GM11168 (cell line): ENCODE data around the gene SERAC1.

Experiments used
- in situ Hi-C: fragments of 300-500 bp; cut with MboI; formaldehyde crosslinking; loops from one replicate; pipeline ENCODE4 v1.12.0; 2022; ENCODE audit warnings: low sequenced_read_pairs; ENCODE audit not compliant: unreplicated experiment

Gene SERAC1

DNA sequence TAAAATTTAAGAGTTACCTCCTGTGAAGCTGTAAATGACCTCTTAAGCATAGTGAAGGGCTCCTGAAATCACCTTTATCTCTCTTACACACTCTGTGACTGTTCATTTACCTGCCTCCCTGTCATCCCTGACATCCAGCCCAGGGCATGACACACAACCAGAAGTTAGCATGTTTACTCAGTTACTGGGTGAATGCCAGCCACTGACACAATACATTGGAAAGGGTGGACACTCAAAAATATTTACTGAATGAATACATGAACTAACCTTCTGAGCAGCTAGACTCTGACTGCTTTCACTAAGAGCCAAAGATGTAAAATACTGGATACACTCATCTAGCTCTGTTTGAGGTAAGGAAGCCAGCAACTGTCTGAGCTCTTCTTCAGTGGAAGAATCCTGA is 25.3 kb downstream of the SERAC1 start:
- in situ Hi-C loops = no loop called here

DNA sequence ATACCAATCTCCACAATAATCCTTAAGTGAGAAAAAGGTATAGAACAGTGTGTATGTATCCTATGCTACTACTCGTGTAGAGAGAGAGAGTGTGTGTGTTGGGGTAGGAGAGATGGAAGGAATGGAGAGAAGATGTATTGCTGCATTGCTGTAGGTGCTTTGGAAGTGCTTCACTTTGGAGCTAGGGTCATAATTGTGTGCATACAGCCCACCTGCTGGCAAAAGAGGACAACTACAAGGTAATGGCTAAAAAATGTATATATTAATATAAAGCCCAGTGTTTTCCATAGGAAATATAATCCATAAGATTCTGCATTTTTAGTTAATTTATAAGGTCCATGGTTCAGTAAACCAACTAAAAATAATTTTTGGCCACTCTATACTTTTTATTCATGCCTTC is 36.1 kb downstream of the SERAC1 start:
- in situ Hi-C loops = no loop called here

DNA sequence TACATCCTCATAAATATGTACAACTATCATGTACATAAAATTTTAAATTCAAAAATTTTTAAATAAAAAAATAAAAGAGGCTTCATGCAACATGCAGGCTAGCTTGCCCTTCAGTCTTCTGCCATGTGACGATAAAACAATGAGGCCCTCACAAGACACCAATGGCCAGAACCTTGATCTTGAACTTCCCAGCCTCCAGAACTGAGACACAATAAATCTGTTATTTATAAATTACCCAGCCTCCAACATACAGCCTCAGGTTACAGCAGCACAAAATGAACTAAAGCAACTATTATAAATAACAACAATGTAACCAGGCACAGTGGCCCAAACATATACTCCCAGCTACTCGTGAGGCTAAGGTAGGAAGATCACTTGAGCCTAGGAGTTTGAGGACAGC is 42.8 kb downstream of the SERAC1 start:
- in situ Hi-C loops = no loop called here

DNA sequence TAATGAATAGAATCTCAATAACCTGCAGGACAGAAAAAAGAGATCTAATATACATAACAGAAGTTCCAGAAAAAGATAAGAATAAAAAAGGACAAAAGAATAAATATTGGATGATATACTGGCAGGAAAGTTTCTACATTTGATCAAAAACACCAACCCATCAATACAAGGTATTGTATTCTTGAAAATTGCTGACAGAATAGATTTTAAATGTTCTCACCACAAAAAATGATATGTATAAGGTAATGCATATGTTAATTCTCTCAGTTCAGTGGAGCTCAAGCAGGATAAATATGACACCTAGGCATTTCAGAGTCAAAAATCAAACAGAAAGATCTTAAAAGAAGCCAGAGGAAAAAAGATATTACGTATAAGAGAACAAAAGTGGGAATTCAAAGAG is 43.8 kb downstream of the SERAC1 start:
- in situ Hi-C loops = no loop called here

DNA sequence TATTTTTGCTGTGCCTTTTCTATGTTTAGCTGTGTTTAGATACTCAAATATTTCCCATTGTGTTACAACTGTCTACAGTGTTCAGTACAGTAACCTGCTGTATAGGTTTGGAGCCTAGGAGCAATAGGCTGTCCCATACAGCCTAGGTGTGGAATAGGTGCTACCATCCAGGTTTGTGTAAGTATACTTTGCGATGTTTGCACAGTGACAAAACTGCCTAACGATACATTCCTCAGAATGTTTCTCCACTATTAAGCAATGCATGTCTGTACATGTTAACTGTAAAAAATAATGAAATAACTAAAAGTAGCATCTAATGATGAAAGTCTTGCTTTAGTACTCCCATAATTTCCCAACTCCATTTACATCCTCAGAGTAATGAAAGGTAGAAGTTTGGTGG is 46.0 kb downstream of the SERAC1 start:
- in situ Hi-C loops = no loop called here

DNA sequence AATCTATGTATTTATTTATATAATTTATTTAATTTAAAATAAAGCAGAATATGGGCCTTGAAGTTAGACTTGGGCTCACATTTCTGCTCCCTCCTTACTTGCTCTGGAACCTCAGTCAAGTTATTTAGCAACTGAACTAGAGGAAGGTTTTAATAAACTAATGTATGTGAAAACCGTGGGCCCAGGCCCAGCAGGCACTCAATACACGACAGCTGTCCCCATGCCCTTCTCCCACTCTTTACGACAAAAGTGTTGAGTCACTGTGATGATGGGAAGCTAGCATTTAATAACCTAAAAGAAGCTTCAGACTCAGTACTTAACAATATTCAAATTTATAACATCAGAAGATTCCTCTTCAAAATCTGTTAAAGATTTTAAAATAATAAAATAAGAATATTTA is 46.7 kb downstream of the SERAC1 start:
- in situ Hi-C loops = no loop called here

DNA sequence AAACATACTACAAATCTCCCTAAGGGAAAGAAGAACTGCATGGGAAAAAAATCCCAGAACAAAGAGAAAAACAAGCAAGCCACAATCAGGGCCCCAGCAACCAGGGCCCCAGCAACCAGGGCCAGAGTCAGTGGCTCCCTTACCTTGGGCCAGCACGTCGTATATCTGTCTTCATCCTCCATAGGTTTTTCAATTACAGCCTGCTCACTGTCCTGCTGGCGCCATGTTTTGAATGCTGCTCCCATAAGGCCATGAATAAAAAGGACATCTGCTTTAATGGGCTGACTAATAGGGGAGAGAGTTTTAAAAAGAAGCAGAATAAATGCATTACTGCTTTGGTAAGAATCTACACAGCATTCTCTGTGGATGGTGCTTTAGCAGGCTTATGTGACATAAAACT is 49.2 kb downstream of the SERAC1 start:
- in situ Hi-C loops = no loop called here

DNA sequence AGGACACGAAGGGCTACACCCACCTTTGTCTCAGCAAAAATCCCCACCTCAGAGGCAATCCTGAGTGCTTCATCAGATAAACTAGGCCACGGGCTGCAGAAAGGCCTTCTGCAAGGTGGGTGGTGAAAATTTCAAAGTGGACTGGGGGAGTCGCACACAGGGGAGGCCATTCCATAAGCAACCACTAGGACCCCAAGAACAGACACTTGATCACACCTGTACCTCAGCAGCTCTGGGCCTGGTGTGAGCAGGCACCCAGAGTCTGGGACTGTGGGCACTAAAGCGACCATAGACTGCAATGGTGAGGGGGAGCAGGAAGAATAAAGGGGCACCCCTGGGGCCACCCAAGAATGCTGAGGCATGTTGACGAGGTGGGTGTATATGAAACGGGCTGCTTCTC is 52.6 kb downstream of the SERAC1 start:
- in situ Hi-C loops = no loop called here

DNA sequence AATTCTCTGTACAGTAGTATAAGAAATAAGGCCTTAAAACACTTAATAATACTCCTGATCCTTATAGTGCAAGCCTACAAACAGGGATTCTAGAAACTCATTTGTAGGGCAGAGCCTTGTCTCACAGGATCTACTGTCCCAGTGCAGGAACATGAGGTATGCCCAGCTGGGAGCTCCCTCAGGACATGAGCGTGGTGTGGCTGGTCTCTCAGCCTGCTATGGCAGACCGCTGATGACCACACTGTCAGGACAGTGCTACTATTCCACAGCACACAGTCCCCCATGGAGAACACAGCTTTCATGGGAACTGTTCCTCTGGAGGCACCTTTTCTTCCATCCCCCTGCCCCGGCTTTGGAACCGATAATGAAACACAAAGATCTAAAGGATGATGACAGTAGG is 53.0 kb downstream of the SERAC1 start:
- in situ Hi-C loops = no loop called here

DNA sequence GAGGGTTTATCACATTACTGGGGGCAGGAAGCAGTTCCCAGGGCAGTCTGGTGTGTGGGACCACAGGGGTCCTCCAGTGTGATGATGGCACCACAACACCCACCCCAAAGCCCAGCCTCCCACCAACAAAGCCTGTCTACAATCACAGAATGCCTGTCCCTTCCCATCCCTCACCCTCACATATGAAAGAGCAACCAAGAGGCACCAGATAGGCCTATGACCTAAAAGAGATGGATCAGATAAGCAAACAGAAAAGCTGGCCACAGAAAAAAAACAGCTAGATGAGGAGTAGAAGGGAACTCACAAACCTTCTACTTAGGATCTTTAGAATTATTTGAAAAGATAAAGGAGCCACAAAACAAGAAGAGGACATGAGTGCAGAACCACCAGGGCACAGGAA is 54.3 kb downstream of the SERAC1 start:
- in situ Hi-C loops = no loop called here

DNA sequence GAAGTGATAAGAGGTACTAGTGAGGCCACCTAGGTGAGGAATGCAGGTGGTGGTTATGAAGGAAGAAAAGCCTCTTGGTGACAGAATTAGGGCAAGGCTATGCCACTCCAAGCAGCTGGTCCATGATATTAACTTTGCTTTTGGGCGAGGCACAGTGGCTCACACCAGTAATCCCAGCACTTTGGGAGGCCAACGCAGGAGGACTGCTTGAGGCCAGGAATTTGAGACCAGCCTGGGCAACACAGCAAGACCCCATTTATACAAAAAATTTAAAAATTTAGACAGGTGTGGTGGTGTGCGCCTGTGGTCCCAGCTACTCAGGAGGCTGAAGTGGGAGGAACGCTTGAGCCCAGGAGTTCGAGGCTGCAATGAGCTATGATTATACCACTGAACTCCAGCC is 56.1 kb downstream of the SERAC1 start:
- in situ Hi-C loops = no loop called here

DNA sequence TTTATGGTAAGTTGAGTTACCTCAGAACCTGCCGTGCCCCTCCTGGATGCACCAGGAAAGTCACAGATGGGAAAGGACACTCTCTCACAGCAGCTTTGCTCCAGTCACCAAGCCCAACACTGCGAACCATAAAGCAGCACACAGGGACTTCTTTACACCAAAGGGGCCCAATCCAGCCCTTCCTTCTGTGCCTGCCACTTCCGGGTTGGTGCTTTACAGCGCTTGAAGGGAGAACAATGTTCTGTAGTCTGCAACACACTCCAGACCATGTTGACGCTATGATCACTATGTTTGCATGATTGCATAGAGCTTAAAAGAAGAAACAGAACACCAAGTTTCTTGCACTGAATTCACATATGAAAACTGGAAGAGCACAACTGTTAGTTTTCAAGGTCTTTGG is 57.1 kb downstream of the SERAC1 start:
- in situ Hi-C loops = no loop called here

DNA sequence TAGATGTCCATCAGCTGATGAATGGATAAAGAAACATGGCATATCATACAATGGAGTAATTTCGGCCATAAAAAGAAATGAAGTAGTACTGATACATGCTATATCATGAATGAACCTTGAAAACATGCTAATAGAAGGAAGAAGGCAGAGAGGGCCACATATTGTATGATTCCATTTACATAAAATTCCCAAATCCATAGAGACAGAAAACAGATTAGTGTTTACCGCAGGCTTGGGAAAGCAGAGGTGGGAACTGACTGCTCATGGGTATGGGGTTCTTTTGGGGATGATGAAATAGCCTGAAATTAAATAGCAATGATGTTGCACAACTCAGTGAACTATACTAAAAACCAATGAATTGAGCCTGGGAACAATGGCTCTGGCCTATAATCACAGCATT is 58.3 kb downstream of the SERAC1 start:
- in situ Hi-C loops = no loop called here

DNA sequence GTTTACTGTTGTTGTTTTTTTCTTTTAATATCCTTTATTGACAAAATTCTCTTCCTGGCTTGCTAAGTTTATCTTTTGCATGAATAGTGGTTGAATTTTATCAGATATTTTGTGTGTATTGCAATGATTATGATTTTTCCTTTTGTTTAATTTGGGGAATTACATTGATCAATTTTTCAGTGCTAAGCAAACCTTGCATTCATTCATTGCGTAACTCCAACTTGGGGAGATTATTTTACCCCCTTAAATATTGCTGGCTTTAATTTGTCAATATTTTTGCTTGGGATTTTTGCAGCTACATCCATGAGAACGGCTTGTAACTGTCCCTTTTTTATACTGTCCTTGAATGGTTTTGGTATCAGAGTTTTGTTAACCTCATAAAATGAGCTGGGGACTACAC is 63.4 kb downstream of the SERAC1 start:
- in situ Hi-C loops = no loop called here

DNA sequence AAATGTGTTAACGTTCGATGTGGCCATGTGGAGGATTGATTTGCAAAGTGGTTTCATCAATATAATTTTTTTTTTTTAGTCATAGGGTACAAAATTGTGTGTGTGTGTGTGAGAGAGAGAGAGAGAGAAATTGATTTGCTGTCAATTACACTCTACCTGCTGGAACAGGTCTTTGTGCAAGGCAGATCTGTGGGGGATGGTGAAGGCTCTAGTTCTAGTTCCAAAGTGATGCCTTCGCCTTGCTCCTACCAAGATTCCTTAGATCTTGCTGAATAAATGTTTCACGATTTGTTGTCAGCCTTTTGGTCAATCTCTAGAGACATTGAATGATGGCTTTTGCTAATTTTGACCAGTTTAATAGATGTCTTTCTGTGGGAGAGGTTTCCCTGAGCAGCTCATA is 64.8 kb downstream of the SERAC1 start:
- in situ Hi-C loops = no loop called here

DNA sequence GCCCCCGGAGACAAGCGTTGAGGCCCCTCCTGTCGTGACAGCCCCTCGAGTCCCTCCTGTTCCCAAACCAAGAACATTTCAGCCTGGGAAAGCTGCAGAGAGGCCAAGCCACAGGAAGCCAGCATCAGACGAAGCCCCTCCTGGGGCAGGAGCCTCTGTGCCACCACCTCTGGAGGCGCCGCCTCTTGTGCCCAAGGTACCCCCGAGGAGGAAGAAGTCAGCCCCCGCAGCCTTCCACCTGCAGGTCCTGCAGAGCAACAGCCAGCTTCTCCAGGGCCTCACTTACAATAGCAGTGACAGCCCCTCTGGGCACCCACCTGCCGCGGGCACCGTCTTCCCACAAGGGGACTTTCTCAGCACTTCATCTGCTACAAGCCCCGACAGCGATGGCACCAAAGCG is 72.4 kb downstream of the SERAC1 start:
- in situ Hi-C loops = no loop called here

DNA sequence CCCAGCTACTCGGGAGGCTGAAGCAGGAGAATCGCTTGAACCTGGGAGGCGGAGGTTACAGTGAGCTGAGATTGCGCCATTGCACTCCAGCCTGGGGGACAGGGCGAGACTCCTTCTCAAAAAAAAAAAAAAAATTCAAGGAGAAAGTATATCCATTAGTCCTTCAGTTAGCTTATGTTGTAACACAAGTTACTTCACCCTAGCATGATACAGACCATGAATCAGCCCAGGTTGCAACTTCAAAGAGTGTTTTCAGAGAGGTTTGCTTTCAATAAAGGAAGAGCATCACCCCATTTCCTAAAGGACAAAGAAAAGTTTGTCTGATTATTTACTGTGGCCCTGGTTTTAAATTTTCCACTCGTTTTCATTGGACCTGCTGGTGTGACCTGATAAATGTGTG is 73.0 kb downstream of the SERAC1 start:
- in situ Hi-C loops = no loop called here

DNA sequence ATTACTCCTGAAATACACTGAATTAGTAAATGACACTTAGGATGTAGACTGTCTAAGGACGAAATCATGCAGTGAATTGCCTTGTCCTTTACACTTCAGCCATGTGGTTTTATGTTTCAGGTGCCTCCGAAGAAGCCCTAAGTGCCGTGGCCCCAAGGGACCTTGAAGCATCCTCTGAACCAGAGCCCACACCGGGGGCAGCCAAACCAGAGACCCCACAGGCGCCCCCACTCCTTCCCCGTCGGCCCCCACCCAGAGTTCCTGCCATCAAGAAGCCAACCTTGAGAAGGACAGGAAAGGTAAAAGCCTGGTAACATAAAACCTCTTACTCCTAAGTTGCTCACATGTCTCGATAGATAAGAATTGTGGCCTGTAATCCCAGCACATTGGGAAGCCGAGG is 75.3 kb downstream of the SERAC1 start:
- in situ Hi-C loops = no loop called here

DNA sequence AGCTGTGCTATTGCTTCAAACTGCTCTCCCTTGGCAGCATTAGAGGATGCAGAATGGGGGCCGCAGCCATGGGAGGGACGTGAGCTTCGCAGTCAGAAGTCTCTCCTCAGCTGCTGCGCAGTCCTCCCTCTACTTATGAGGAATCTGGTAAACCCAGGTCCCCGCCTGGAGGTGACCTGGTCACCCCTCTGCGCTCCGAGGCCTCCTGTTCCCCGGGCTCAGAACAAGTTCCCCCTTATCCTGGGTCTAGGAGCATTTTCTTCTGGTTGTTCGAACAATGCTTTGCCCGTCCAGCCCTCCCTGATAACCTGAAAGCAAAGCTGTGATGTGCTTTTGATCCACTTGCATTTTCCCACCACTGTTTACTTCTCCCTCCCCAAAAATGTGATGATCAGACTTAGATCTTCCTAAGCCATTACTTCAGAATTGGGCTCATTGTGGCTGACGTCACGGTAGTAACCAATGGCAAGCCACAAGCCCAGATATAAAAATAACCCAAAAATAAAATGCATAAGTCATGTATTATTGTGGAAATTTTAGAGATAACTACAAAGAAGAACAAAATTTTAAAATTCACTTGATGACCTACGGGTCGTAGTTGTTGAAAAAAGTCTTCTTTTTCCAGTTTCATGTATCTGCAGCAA is 80.7 kb downstream of the SERAC1 start:
- in situ Hi-C loops = loop anchor here (10.0 kb wide), 1 partner anchor 333 kb away; no protein-coding TSS in a partner anchor

DNA sequence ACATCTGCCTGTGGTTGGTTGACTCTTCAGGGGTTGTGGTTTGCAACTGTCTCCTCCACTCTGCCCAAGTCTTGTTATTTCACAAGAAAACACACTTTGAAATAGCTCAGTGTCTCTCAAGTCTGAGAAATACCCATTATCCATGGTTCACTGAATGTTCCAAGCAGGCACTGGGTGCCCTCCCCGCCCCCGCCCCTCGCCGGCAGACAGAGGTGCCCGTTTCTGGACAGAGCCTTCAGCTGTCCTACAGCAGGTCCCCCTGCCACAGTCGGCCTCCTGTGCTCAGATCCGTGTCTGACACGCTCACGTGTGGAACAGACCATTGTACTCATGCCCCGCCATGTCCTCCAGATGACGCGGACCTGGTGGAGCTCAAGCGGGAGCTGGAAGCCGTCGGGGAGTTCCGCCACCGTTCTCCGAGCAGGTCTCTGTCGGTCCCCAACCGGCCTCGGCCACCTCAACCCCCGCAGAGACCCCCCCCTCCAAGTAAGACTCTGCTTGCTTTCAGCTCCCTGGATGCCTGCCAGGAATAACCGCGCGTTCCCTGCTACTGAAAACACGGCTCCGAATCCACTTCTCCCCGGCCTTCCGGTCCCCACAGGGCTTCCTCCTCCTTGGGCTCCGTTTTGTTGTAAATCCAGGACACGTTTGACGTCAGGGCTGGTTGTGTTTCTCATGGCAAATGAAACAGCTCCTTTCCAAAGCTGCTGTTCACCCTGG is 81.4 kb downstream of the SERAC1 start:
- in situ Hi-C loops = loop anchor here (10.0 kb wide), 1 partner anchor 332 kb away; no protein-coding TSS in a partner anchor

DNA sequence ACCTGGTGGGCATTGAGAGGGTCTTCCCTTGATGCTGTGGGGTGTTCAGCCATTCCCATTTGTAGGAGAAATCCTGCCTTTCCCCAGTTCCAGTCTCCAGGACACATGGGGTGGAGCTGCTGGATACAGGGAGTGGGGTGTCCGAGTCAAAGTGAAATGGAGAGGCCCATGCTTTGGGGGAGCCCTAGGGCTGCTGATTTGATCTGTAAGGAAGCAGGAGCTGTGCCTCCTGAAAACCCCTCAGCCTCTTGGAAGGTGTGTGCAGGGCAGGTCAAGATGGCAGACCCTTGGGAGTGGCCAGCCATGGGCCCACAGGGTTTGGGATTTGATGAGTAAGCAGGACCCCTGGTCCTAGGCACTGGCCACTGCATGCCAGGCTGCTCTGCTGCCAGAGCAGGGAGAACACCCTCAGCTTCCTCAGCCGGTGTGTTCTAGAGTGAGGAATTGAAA is 82.0 kb downstream of the SERAC1 start:
- in situ Hi-C loops = loop anchor here (10.0 kb wide), 1 partner anchor 331 kb away; no protein-coding TSS in a partner anchor
